Transverse colon (tissue), 4 donors: ENCODE measurements around the gene SERPINB2. TPM values are rescaled to one million over a fixed set of nuclear protein-coding genes. Genes with fewer than 3 reads are reported as not detected.

ENCODE experiments used
- DNase-seq: peaks from one replicate; pipeline ENCODE4 v3.0.0-alpha.2; 2019
- H3K27ac ChIP-seq, 4 donors: fragments of 200-600 bp; sonication (generic); 2 replicates each; pipeline ENCODE4 v1.5.1; 2016 to 2018; ENCODE audit warnings: inconsistent platforms in 4 of 4
- H3K27me3 ChIP-seq: fragments of 200-600 bp; sonication (generic); 2 replicates; pipeline ENCODE4 v1.5.1; 2017; ENCODE audit warnings: inconsistent platforms
- H3K36me3 ChIP-seq, 4 donors: fragments of 200-600 bp; sonication (generic); 2 replicates each; pipeline ENCODE4 v1.5.1; 2017 to 2019; ENCODE audit warnings: inconsistent platforms in 4 of 4
- H3K4me1 ChIP-seq, 4 donors: fragments of 200-600 bp; sonication (generic); 2 replicates each; pipeline ENCODE4 v1.5.1; 2017 to 2020; ENCODE audit warnings: inconsistent platforms in 4 of 4
- H3K4me3 ChIP-seq, 4 donors: fragments of 200-600 bp; sonication (generic); 1 replicate in 1 of 4; 2 replicates in 3 of 4; pipeline versions ENCODE4 v1.5.1 to v1.6.1; 2017 to 2019; ENCODE audit warnings: inconsistent platforms in 4 of 4
- H3K9me3 ChIP-seq, 2 donors: fragments of 200-600 bp; sonication (generic); 2 replicates each; pipeline ENCODE4 v1.5.1; 2017 to 2019; ENCODE audit warnings: inconsistent platforms in 2 of 2
- CTCF ChIP-seq, 5 experiments: fragments of 200-600 bp in 3 of 5; fragments of 450-650 bp in 2 of 5; sonication (generic) in 3 of 5; IDR thresholded peaks; 1 replicate in 2 of 5; 2 replicates in 3 of 5; pipeline ENCODE4 v1.5.1; 2016 to 2017; ENCODE audit warnings: antibody characterized with exemption in 5 of 5, inconsistent platforms in 3 of 5, mild to moderate bottlenecking in 2 of 5, moderate library complexity in 1 of 5
- EP300 ChIP-seq: sonication (generic); formaldehyde crosslinking; IDR thresholded peaks from one replicate; pipeline ENCODE4 v1.6.1; 2017; ENCODE audit warnings: antibody characterized with exemption, low read depth
- POLR2A ChIP-seq: fragments of 450-650 bp; IDR thresholded peaks from one replicate; pipeline ENCODE4 v1.6.1; 2016; ENCODE audit warnings: antibody characterized with exemption, mild to moderate bottlenecking, moderate library complexity
- POLR2AphosphoS5 ChIP-seq, 3 donors: sonication (generic); formaldehyde crosslinking; IDR thresholded peaks; one replicate each; pipeline ENCODE4 v1.6.1; 2016; ENCODE audit warnings: antibody characterized with exemption in 3 of 3
- WGBS, 2 donors: methylation state at CpG; one replicate each; pipeline ENCODE4 v1.1.5; 2018; ENCODE audit warnings: low coverage in 1 of 2; 5-methylcytosine and 5-hydroxymethylcytosine counted together
- in situ Hi-C, 4 donors: fragments of 200-750 bp; cut with MboI; loops; one replicate each; pipeline versions ENCODE4 v1.15.0 to v1.15.1; 2017; ENCODE audit warnings: low sequenced_read_pairs in 3 of 4, low pct_ligation_motif_present in 1 of 4, low pct_unique_long_range_greater_than_20kb in 1 of 4
- intact Hi-C: fragments of 100-400 bp; cut with DNase I; formaldehyde crosslinking; loops from one replicate; pipeline ENCODE4 v1.15.1; 2023; ENCODE audit warnings: low total_unique reads
- total RNA-seq, 4 donors: library from RNA; depleted of rRNA; stranded (reverse); fragments of >200 nt; gene quantifications; one replicate each; pipeline ENCODE4 v1.1.0, GENCODE V29; 2016

Gene SERPINB2
- total RNA-seq, 4 donors from 2014 or later, result 48.3 TPM; not detected in 3

- no peaks in the 10 kb centered on the region for H3K9me3 ChIP-seq
- in situ Hi-C loops, result loop anchor here in 1 of 4 donors (10.0 kb wide), 1 partner anchor 65 kb away; no protein-coding TSS in a partner anchor
- no peak for TF ChIP-seq CTCF (IDR thresholded peaks at IDR 0.05)
- no peak for TF ChIP-seq POLR2A
- no peak for TF ChIP-seq POLR2AphosphoS5 (IDR thresholded peaks at IDR 0.05)
- no peak for TF ChIP-seq EP300
- no peak overlapping the region for H3K4me3 ChIP-seq
- no peak for DNase-seq
- no peak overlapping the region for H3K27ac ChIP-seq
- intact Hi-C loops, result no loop called here
- H3K4me1 ChIP-seq, result no peaks in the 10 kb centered on the region
- H3K27me3 ChIP-seq, result no peaks in the 10 kb centered on the region
- WGBS, 2 donors, result 84 to 100% methylated on average over 3 of the region's 3 CpGs
- H3K36me3 ChIP-seq, result no peaks in the 10 kb centered on the region
Measured at GRCh38 chr18:63869851-63870250, 17.7 kb upstream of the SERPINB2 start.

GRCh38 chr18:63871836-63872235 is 15.7 kb upstream of the SERPINB2 start:
- in situ Hi-C loops, result no loop called here
- Histone ChIP-seq H3K9me3 (no peaks in the 10 kb centered on the region), H3K27ac (no peak overlapping the region), H3K27me3 (no peaks in the 10 kb centered on the region), H3K4me3 (no peak overlapping the region), H3K4me1 (no peaks in the 10 kb centered on the region), H3K36me3 (no peaks in the 10 kb centered on the region)
- no peak for TF ChIP-seq EP300
- no peak for TF ChIP-seq POLR2A
- no peak for TF ChIP-seq CTCF (IDR thresholded peaks at IDR 0.05)
- no peak for TF ChIP-seq POLR2AphosphoS5 (IDR thresholded peaks at IDR 0.05)
- intact Hi-C loops, result no loop called here
- DNase-seq, result no peak
- 41 to 67% methylated on average over 1 of the region's 1 CpG for WGBS, 2 donors

GRCh38 chr18:63872586-63872985 is 14.9 kb upstream of the SERPINB2 start:
- H3K27me3 ChIP-seq, result no peaks in the 10 kb centered on the region
- no peak for DNase-seq
- intact Hi-C loops (no loop called here), in situ Hi-C loops (no loop called here)
- no peaks in the 10 kb centered on the region for H3K36me3 ChIP-seq
- TF ChIP-seq POLR2AphosphoS5 (IDR thresholded peaks at IDR 0.05) (no peak), CTCF (IDR thresholded peaks at IDR 0.05) (no peak), POLR2A (no peak), EP300 (no peak)
- no peaks in the 10 kb centered on the region for H3K9me3 ChIP-seq
- no peak overlapping the region for H3K27ac ChIP-seq
- no peaks in the 10 kb centered on the region for H3K4me1 ChIP-seq
- H3K4me3 ChIP-seq, result no peak overlapping the region

- TF ChIP-seq POLR2A (no peak), POLR2AphosphoS5 (IDR thresholded peaks at IDR 0.05) (no peak), CTCF (IDR thresholded peaks at IDR 0.05) (no peak), EP300 (no peak)
- 66 to 71% methylated on average over 3 of the region's 3 CpGs for WGBS, 2 donors
- Histone ChIP-seq H3K36me3 (no peaks in the 10 kb centered on the region), H3K27ac (no peak overlapping the region), H3K9me3 (no peaks in the 10 kb centered on the region), H3K4me1 (no peaks in the 10 kb centered on the region), H3K4me3 (no peak overlapping the region), H3K27me3 (no peaks in the 10 kb centered on the region)
- intact Hi-C loops, result no loop called here
- no peak for DNase-seq
- in situ Hi-C loops, result no loop called here
Measured at GRCh38 chr18:63878343-63878742, 9.2 kb upstream of the SERPINB2 start.
